ENCODE measurements around the gene SHROOM1. TPM values are rescaled to one million over a fixed set of nuclear protein-coding genes. Genes with fewer than 3 reads are reported as not detected.

The SHROOM1 gene
- total RNA-seq, 120 experiments from 2014 or later: 14.1 to 91.8 (median 29.3) TPM

Other genes starting within 250 kb of the SHROOM1 start
- 1 to 10 TPM in 5 of 120 experiments, under 1 TPM in 23, not detected in 92; 0.33 to 2.8 (median 0.50) TPM for gene IL13, start 172.5 kb downstream of the SHROOM1 start, total RNA-seq
- not detected for gene IL4, start 156.7 kb downstream of the SHROOM1 start, total RNA-seq
- gene KIF3A, start 93.1 kb downstream of the SHROOM1 start, total RNA-seq: 100 to 1,000 TPM in 95 of 120 experiments, 10 to 100 TPM in 25; 58.5 to 177 (median 126) TPM
- gene CCNI2, start 83.2 kb downstream of the SHROOM1 start, total RNA-seq: 1 to 10 TPM in 83 of 120 experiments, under 1 TPM in 36, not detected in 1; 0.26 to 4.5 (median 1.5) TPM
- gene SEPTIN8, start 53.4 kb downstream of the SHROOM1 start, total RNA-seq: 100 to 1,000 TPM; 221 to 622 (median 319) TPM
- 100 to 1,000 TPM in 3 of 120 experiments, 10 to 100 TPM in 117; 15.4 to 106 (median 48.7) TPM for gene SOWAHA, start 17.3 kb downstream of the SHROOM1 start, total RNA-seq
- 1 to 10 TPM in 95 of 120 experiments, under 1 TPM in 25; 0.34 to 3.8 (median 1.4) TPM for gene GDF9, start 35.8 kb upstream of the SHROOM1 start, total RNA-seq
- 100 to 1,000 TPM; 166 to 403 (median 290) TPM for gene UQCRQ, start 36.0 kb upstream of the SHROOM1 start, total RNA-seq
- gene LEAP2, start 43.0 kb upstream of the SHROOM1 start, total RNA-seq: 1 to 10 TPM in 118 of 120 experiments, under 1 TPM in 2; 0.97 to 7.5 (median 2.9) TPM
- gene AFF4, start 133.0 kb upstream of the SHROOM1 start, total RNA-seq: 100 to 1,000 TPM in 38 of 120 experiments, 10 to 100 TPM in 82; 68.0 to 123 (median 95.9) TPM
- 10 to 100 TPM in 115 of 120 experiments, 1 to 10 TPM in 5; 7.5 to 24.1 (median 14.4) TPM for gene ZCCHC10, start 195.9 kb upstream of the SHROOM1 start, total RNA-seq
- 100 to 1,000 TPM in 51 of 120 experiments, 10 to 100 TPM in 69; 61.6 to 183 (median 97.3) TPM for gene HSPA4, start 221.4 kb upstream of the SHROOM1 start, total RNA-seq

All from dorsolateral prefrontal cortex (tissue), 118 donors.